Limb (tissue), 2 donors: ENCODE results near the gene PARL.
"Not testable (repeated sequence)": the region's sequence is repeated elsewhere in the genome, so short reads cannot be mapped to it uniquely, and the experiment has no call there.

ENCODE experiments used
- DNase-seq, 2 donors: peaks; one replicate each; pipeline ENCODE4 v3.0.0-alpha.2; 2016; ENCODE audit errors: extremely low spot score in 2 of 2

The PARL gene

DNA sequence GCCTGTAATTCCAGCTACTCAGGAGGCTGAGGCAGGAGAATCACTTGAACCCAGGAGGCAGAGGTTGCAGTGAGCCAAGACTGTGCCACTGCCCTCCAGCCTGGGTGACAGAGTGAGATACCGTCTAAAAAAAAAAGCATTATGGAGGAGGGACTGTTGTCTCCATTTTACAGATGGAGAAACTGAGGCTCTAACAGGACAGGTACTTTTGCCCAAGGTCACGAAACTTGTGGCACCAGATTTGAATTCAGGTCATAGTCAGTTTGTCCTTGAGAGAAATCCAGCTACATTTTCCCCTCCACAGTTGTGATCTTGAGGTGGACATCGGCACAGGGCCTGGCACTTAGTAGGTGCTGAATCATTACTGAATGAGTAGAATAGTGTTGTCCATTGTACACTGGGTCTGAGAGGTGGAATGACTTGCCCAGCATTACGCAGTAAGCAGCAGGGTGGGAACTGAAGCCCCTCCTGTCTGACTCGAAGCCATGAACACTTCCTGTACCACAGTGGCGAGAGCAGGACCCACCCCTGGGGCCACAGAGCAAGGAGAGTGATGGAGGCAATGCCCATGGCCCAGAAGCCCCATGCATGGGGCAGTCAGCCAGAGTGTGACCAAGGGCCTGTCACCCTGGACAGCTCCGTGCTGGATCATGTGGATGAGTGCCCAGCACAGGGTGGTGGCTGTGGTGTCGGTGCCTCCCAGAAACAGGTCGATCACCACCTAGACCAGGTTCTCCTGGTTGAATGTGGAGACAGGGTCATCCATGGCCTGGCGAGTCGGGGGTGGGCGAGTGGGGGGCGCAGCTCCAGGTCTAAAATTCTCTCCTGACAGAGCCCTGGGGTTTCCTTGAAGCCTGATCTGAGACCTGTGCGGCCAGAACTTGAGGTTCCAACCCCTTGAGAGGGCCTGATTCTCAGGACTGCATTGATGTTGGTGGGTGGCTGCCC lies 20.4 kb upstream of the PARL start:
- no peak for DNase-seq

DNA sequence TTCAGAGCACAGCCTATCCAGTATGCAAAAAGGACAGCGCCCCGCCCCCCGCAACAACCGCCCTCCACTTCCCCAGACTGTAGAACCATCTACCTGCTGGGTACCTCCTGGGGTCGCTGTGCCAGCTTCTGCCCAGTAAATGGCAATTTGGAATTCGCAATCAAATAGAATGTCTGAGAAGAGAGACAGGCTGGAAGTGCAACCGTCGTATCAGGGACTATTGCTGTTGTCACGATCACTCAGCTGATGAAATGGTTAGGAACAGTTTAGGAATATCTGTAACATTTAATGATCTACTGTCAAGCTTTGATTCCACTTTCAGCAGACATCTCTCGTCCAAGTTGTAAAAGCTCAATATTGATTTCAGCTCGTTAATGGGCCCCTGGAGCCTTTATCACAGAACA lies 13.3 kb upstream of the PARL start:
- DNase-seq, result no peak

DNA sequence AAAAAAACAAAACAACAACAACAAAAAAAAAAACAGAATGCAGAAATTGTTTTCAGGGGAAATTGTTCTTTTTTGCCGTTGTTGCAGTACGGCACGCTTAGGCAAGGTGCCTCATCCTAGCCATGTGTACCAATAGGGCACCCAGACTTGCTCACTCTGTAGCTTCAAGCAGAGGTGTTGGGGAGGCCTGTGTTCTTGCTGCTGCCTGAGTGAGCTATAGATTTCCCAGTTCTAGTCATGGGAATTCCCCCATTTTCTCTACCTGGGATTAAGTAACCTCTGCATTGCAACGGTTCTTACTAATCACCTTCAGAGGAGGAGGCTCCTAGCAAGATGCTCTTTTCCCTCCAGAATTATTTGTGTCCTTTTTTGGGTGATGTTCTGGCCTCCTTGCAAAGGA lies 12.9 kb upstream of the PARL start:
- DNase-seq, result no peak

DNA sequence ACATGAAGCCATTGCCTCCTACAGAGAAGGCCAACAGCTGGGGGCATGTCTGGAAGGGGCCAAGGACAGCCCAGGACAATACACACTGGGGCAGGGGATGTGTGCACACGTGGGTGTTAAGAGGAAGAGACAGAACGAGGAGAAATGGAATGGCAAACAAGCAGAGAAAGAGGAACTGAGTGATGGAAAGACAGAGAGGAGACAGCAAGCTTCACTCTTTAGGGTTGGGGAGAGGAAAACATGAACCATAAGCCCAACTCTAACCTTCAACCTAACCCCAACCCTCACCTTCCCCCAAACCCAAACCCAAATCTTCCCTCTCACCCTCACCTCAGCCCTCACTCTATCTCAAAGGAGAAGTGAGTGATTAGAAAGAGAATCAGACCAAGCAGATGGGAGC lies 11.9 kb upstream of the PARL start:
- no peak for DNase-seq

DNA sequence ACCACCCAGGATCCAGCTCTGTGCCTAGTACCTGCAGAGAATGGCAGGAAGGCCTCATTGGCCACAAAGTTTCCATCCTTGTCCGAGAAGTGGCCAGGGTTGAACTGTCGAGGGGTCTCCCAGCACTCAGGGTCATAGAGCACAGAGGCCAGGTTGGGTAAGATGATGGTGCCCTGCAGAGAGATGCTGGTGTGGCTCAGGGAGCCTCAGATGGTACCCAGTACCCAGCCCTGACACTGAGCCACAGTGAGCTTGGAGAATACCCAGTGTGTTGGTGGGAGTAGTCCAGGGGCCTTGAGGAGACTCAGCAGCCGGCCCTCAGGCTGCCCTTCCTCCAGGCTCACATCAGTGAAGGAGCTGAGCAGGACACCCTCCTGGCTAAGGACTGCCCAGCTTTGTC lies 11.5 kb upstream of the PARL start:
- no peak for DNase-seq

DNA sequence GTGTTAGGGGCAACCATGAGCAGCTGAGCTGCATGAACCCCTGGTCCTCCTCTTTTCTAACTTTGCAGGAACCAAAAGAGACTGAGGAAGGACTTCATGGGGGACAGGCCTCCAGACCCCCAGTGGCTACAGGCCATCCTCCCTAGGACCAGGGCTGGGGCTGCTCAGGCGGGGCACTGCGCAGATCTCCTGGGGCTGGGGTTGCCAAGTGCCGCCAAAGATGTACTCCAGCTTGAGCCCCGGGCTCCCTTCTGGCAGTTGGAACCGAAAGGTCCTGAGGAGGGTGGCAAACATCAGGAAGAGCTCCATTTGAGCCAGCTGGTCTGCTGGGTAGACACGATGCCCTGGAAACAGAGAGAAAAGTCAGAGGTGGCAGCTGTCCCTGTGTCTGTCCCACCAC lies 11.1 kb upstream of the PARL start:
- DNase-seq, result no peak

DNA sequence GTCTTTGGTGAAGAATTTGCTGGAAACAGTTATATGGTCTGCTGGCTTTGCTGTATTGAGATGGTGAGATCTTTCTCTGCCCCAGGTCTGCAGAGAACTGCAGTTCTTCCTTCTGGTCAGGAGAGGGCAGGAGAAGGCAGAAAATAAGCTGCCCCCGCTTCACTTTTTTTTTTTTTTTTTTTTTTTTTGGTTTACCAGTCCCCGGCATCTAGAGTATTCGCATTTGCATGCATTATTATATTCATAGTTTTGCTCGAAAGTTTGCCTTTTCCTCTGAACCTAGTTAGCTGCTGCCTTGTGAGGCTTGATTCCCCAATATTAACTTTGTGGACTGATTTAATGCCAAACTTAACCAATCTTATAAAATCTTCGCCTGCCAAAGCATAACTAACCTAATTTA lies 10.6 kb upstream of the PARL start:
- DNase-seq, result peak; percentile 40 to 59

DNA sequence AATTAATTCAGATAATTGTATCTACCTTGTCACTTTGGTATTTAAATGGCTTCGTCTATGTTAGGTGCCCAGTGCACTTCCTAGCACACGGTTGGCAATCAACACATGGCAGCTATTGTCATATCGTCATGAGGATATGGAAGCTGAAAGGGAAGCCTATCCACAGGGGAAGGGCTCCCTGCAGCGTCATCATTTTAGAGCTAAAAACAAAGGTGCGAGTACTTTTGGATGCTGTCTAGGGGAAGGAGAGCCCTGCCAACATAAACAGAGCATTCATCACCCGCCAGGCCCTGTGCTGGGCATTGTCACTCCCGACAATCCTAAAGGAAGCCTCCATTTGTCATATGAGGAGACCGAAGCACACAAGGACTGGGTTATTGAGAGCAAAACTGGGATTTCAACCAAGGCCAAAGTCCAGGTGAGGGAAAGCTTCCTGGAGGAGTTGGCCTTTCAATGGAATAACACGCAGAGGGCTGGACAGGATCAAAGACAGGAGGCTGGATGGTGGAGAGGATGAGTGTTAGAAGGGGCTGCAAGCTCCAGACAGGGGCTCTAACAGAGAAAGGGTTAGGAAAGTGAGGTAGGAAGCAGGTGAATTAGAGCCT lies 8.0 kb upstream of the PARL start:
- DNase-seq, result no peak

DNA sequence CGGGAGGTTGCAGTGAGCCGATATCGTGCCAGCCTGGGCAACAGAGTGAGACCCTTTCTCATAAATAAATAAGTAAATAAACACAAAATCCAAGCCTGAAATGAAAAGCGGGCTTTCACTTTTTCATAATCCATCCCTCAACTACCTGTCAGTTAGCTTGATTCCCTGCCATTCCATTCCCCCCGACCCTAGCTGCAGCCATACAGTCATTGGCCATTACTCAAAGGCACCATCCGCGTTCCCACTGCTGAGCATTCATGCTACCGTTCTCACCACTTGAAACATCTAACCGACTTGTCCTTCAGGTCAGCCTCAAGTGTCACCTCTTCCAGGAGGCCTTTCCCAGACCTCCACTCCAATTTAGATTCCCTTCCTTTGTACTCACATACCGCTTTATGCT lies 1.1 kb upstream of the PARL start:
- DNase-seq, result no peak

DNA sequence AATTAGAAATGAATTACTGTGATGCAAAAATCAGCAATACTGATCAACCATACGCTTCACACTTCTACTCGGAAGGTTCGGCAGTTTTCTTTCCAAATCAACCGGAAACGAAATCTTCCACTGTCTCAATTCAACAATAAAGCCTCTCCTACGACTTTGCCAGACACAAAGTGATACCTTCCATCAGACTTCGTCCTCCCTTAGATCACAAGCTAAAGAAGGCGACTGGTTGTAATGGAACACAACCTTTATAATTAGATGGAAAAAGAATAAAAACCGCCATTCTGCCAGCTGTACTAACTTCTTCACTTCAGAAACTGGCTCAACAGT lies 618 bp downstream of the PARL start:
- DNase-seq, result no peak

DNA sequence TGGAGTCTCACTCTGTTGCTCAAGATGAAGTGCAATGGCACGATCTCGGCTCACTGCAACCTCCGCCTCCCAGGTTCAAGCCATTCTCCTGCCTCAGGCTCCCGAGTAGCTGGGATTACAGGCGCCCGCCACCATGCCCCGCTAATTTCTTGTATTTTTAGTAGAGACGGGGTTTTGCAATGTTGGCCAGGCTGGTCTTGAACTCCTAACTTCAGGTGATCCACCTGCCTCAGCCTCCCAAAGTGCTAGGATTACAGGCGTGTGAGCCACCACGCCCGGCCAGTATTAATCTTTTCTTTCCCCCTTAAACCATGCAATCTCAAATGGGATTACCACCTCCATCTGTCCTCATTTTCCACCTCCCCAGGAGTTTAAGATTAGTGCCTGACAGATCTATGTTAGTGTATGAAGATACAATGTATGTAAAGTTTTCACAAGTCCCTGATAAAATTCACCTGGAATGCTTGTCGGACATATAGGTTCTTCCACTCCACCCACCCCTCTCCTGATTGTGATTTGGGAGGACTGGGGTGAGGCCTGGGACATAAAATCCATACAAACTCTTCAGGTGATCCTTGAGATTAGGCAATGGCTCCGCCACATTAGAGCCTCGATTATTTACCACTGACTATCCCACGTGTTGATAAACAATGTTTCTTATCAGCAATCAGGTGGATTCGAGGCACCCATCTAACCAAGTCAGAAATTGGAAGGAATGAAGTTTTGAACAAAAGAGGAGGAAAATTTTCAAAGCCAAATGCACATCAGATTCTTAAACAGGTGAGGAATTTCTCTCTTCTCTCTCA lies 1.2 kb downstream of the PARL start:
- DNase-seq, result no peak

DNA sequence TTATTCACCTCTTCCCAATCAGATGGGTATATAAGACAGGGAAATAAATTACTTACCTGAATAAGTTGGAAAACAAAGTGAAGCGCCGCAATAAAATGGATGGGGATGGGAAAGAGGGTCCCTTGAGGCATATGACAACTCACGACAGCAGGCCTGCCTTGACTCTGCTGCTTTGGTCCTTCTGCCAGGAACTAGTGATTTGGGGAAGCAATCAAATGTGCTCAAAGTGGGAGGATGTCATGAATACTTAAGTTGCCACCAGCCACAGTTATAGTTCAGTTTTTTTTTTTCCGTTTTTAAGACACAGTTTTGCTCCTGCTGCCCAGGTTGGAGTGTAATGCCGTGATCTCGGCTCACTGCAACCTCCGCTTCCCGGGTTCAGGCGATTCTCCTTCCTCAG lies 4.6 kb downstream of the PARL start:
- no peak for DNase-seq

DNA sequence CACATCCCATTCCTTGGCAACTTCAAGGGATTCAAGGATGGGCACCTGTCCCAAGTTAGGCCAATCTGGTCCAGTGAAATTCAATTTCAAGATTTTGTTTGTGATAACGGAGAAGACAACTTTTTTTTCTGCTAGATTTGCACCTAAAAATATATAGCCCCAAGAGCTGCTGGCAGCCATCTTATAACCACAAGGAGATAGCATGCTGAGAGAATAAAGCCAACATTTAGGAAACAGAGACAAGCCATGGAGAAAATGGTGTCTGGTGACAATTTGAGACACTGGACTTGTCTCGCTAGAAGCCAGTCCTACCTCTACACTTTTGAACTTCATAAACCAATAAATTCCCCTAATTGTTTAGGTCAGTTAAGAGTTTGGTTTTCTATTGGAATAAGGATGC lies 5.4 kb downstream of the PARL start:
- no peak for DNase-seq

DNA sequence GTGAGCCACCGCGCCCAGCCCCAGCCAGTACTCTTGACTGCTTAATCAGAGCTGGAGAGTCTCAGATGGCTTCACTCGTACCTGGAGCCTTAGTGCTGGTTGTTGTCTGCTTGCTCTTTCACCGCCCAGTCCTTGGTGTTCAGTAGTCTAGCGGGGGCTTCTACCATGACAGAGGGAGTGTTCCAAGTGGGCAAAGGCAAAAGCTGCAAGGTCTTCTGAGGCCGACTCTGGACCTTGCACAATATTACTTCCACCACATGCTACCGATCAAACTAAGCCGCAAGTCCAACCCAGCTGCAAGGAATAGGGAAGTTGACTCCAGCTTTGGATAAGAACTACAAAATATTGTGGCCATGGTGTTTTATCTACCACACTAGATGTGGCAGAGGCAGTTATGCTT lies 6.6 kb downstream of the PARL start:
- no peak for DNase-seq

DNA sequence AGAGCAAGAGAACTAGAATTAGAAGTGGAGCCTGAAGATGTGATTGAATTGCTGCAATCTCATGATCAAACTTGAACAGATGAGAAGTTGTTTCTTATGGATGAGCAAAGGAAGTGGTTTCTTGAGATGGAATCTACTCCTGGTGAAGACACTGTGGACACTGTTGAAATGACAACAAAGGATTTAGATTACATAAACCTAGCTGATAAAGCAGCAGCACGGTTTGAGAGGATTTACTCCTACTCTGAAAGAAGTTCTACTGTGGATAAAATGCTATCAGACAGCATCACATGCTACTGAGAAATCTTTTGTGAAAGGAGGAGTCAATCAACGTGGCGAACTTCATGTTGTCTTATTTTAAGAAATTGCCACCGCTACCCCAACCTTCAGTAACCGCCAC lies 7.5 kb downstream of the PARL start:
- not testable (repeated sequence) for DNase-seq

DNA sequence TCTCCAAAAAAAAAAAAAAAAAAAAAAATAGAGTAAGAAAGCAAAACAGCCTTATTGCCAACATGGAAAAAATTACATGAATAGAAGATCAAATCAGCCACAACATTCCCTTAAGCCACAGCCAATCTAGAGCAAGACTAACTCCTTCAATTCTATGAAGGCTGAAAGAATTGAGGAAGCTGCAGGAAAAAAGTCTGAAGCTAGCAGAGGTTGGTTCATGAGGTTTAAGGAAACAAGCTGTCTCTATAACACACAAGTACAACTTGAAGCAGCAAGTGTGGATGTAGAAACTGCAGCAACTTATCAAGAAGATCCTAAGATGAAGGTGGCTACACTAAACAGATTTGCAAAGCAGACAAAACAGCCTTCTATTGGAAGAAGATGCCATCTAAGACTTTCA lies 9.3 kb downstream of the PARL start:
- no peak for DNase-seq

DNA sequence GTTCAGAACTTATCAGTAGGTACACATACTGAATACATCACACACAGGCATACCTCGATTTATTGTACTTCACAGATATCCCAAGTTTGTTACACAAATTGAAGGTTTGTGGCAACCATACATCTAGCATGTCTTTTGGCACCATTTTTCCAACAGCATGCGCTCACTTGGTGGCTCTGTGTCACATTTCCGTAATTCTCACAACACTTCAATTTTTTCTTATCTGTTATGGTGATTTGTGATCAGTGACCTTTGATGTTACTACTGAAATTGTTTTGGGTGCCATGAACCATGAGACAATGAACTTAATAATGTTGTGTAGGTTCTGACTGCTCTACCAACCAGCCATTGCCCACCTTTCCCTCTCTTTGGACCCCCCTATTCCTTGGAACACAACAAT lies 10.8 kb downstream of the PARL start:
- no peak for DNase-seq

DNA sequence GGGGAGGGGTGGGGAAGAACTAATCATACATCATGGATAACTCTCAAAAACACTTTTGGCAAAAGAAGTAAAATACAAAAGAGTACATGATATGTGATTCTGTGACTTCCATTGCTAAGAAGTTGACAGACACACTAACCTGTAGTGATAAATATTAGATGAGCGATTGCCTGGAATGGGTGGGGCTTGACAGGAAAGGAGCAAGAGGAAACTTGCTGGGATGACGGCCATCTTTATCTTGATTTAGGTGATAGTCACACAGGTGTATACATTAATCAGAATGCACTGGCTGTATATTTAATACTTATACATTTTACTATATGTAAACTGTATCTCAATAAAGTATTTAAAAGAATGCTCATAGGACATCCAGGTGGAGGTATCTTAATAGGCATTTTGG lies 13.1 kb downstream of the PARL start:
- DNase-seq, result no peak

DNA sequence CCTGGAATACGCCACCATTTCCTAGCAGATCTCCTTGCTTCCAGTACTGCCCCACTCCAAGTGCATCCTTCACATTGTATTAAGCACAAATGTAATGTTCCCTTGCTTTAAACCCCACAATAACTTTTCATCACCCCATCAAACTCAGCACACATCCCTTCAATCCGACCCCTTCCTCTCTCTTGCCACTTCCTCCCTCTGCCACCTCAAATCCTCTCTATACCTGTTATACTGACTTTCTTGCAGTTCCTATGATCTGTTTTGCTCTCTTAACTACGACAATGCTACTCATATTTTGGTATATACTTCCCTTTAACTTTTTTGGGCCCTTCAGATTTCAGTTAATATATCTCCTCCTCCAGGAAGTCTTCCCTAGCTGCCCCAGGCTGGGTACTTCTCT lies 14.1 kb downstream of the PARL start:
- no peak for DNase-seq

DNA sequence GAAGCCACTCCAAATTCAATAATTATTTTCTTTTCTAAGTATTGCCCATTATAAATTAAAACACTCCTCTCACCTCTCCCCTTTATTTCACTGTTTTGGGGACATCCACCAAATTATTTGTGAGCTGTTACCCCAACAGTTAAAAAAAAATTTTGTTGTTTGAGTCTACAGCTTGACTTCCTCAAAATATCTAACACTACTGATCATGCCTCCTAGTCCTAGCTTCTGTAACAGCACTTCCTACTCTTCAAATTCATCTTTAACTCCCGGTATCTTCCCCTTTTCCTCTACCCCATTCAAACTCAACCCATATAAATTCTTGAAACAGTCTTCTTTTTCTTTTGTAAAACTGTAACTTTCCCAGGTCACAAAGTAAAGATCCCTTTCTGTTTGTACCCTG lies 15.9 kb downstream of the PARL start:
- DNase-seq, result no peak

DNA sequence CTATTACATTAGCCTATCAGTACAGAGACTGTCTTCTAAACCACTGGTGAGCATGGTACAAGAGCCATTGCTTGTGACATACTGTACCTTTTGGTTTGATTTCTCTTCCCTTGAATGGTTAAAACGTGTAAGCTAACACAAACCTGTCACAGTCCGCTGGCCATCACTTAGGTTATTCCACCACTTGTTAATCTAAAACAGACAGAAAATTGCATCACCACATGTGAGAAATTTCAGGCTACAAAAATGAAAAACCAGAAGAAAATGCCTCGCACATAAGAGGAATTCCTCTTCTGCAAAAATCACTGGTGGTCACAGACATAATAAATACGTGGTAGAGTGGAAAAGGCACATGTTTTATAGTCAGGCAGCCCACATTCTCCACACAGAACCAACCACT lies 22.1 kb downstream of the PARL start:
- DNase-seq, result no peak

DNA sequence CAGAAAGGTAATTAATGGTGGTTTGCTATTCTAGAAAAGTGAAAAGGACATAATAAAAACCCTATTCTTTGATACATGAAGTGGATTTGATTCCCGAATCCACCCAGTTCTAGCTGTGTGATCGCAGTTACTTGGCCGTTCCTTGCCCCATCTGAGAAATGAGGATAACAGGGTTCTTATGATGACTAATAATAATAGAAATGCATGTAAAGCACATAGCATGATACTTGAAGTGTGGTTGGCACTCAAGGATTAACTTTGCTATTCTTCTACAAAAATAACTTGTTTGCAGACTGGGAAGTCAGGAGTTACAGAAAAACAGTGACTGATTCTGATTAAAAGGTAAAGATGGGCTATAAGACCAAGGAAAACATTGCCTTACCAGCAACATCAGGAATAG lies 26.8 kb downstream of the PARL start:
- no peak for DNase-seq
